Measurements from ENCODE around the gene PTPRN.

- TF ChIP-seq POLR2A (IDR thresholded peaks at IDR 0.05; ENCODE audit: borderline replicate concordance, extremely low read depth, insufficient read depth, insufficient read length) = no peak
- no peak for TF ChIP-seq POLR2AphosphoS5 (IDR thresholded peaks at IDR 0.05; ENCODE audit: low read depth, low read length)
- TF ChIP-seq CTCF (IDR thresholded peaks at IDR 0.05 in 2 of 3, conservative IDR thresholded peaks at IDR 0.05 in 1 of 3; ENCODE audit: borderline replicate concordance in 1 of 3, insufficient read depth in 1 of 3, low read depth in 2 of 3, low read length in 2 of 3) = no peak
- no peak for TF ChIP-seq TCF7L2 (IDR thresholded peaks at IDR 0.05; ENCODE audit: borderline replicate concordance, extremely low read depth, insufficient read depth, insufficient read length)
- TF ChIP-seq ZBTB33 (IDR thresholded peaks at IDR 0.05; ENCODE audit: extremely low read depth, insufficient replicate concordance, low read length) = no peak
- TF ChIP-seq RAD21 (IDR thresholded peaks at IDR 0.05; ENCODE audit: low read depth) = no peak
- no peak for TF ChIP-seq EZH2phosphoT487 (IDR thresholded peaks at IDR 0.05; ENCODE audit: borderline replicate concordance)
- no peak for TF ChIP-seq SIN3A (IDR thresholded peaks at IDR 0.05; ENCODE audit: low read depth)
- no peak for TF ChIP-seq JUND (IDR thresholded peaks at IDR 0.05)
Observed at GRCh38 chr2:219289195-219289536, 20.0 kb downstream of the PTPRN start.

Data from HCT116 (cell line).